GM18505 (cell line): Measurements from ENCODE around the gene ARHGEF1.

ENCODE experiments used
- ATAC-seq: cut with Tn5 transposase; IDR thresholded peaks from one replicate; pipeline ENCODE4 v1.9.1; 2021; ENCODE audit not compliant: unreplicated experiment
- POLR2A ChIP-seq: IDR thresholded peaks from 4 replicates; pipeline ENCODE4 v1.6.1; 2011; ENCODE audit warnings: borderline replicate concordance; ENCODE audit not compliant: insufficient read depth, insufficient read length; ENCODE audit errors: extremely low read depth

Gene ARHGEF1

GRCh38 chr19:41880329-41880708 is 2.7 kb upstream of the ARHGEF1 start:
- no peak for ATAC-seq
- no peak for TF ChIP-seq POLR2A

GRCh38 chr19:41883463-41883820 is 458 bp downstream of the ARHGEF1 start:
- no peak for ATAC-seq
- no peak for TF ChIP-seq POLR2A

GRCh38 chr19:41883821-41884733 is 1.1 kb downstream of the ARHGEF1 start:
- ATAC-seq: peak; percentile 65
- peak; percentile 98 for TF ChIP-seq POLR2A

- peak; percentile 35 for TF ChIP-seq POLR2A
- ATAC-seq: no peak
Measured at GRCh38 chr19:41886761-41887710, 4.1 kb downstream of the ARHGEF1 start.

- TF ChIP-seq POLR2A: no peak
- no peak for ATAC-seq
Measured at GRCh38 chr19:41887711-41888382, 4.9 kb downstream of the ARHGEF1 start.

- TF ChIP-seq POLR2A: no peak
- ATAC-seq: no peak
Measured at GRCh38 chr19:41888926-41889325, 5.9 kb downstream of the ARHGEF1 start.

GRCh38 chr19:41889896-41890295 is 6.9 kb downstream of the ARHGEF1 start:
- TF ChIP-seq POLR2A: no peak
- no peak for ATAC-seq

- ATAC-seq: no peak
- TF ChIP-seq POLR2A: no peak
Measured at GRCh38 chr19:41890936-41891335, 8.0 kb downstream of the ARHGEF1 start.

GRCh38 chr19:41892173-41892902 is 9.4 kb downstream of the ARHGEF1 start:
- ATAC-seq: no peak
- TF ChIP-seq POLR2A: no peak

- no peak for TF ChIP-seq POLR2A
Measured at GRCh38 chr19:41893899-41894298, 10.9 kb downstream of the ARHGEF1 start.

GRCh38 chr19:41894350-41894749 is 11.4 kb downstream of the ARHGEF1 start:
- TF ChIP-seq POLR2A: no peak
- no peak for ATAC-seq

More at GRCh38 chr19:41893899-41894298, 10.9 kb downstream of the ARHGEF1 start:
- ATAC-seq: no peak

- ATAC-seq: no peak
- TF ChIP-seq POLR2A: no peak
Measured at GRCh38 chr19:41895745-41896580, 13.0 kb downstream of the ARHGEF1 start.
